ENCODE measurements around the gene NAB1.

NAB1 gene

GRCh38 chr2:190740449-190740848, 91.6 kb downstream of the NAB1 start:
- no peaks in the 10 kb centered on the region for H3K9me2 ChIP-seq (replicated peaks; ENCODE audit: insufficient read depth, low read length)
- H4K20me1 ChIP-seq (ENCODE audit: low read depth, low read length), result no peaks in the 10 kb centered on the region
- no peaks in the 10 kb centered on the region for H3F3A ChIP-seq (ENCODE audit: insufficient read depth)
- TF ChIP-seq CTCF (IDR thresholded peaks at IDR 0.05; ENCODE audit: insufficient read depth, low read length, poor library complexity, severe bottlenecking) (no peak), EZH2phosphoT487 (conservative IDR thresholded peaks at IDR 0.05; ENCODE audit: low read length) (no peak)
- H3K9ac ChIP-seq (ENCODE audit: low read length), result no peak overlapping the region
- H3K27me3 ChIP-seq (ENCODE audit: low read length), result no peaks in the 10 kb centered on the region
- no peak overlapping the region for H3K4me2 ChIP-seq (ENCODE audit: low read depth, low read length, poor library complexity, severe bottlenecking)
- H3K36me3 ChIP-seq (ENCODE audit: low read length), result no peaks in the 10 kb centered on the region
- no peak overlapping the region for H3K27ac ChIP-seq (ENCODE audit: low read depth, low read length)
- no peaks in the 10 kb centered on the region for H3K9me3 ChIP-seq (ENCODE audit: insufficient read depth, low read length)
- H2AFZ ChIP-seq (ENCODE audit: low read depth, low read length, severe bottlenecking), result no peak overlapping the region
- H3K4me3 ChIP-seq (ENCODE audit: insufficient read depth, low read length, poor library complexity, severe bottlenecking), result no peak overlapping the region
- H3K79me2 ChIP-seq (ENCODE audit: insufficient read depth, low read length), result no peaks in the 10 kb centered on the region
